Neural cell (in vitro differentiated cells): ENCODE measurements around the gene GLT6D1.

Experiments used
- EP300 ChIP-seq: fragments of 450-650 bp; conservative IDR thresholded peaks from 2 replicates; pipeline ENCODE4 v1.6.1; 2014; ENCODE audit warnings: antibody characterized with exemption, mild to moderate bottlenecking, moderate library complexity; ENCODE audit not compliant: poor library complexity, severe bottlenecking
- EZH2 ChIP-seq: fragments of 200-600, 300-800 bp; shearing (Covaris generic), sonication (generic); IDR thresholded peaks from 2 replicates; pipeline ENCODE4 v1.6.1; 2014; ENCODE audit warnings: antibody characterized with exemption, low read length, borderline replicate concordance, mild to moderate bottlenecking; ENCODE audit not compliant: insufficient read depth, poor library complexity, severe bottlenecking
- MXI1 ChIP-seq: fragments of 450-650 bp; conservative IDR thresholded peaks from 2 replicates; pipeline ENCODE4 v1.6.1; 2014; ENCODE audit warnings: antibody characterized with exemption, mild to moderate bottlenecking; ENCODE audit not compliant: poor library complexity, severe bottlenecking
- POLR2AphosphoS5 ChIP-seq: IDR thresholded peaks from 2 replicates; pipeline ENCODE4 v1.6.1; 2012
- SMC3 ChIP-seq: fragments of 450-650 bp; conservative IDR thresholded peaks from 2 replicates; pipeline ENCODE4 v1.6.1; 2014; ENCODE audit warnings: antibody characterized with exemption, mild to moderate bottlenecking, moderate library complexity; ENCODE audit not compliant: poor library complexity
- TAF1 ChIP-seq: IDR thresholded peaks from 2 replicates; pipeline ENCODE4 v1.6.1; 2012; ENCODE audit warnings: low read depth
- TF ChIP-seq, protein P1 (sequence below): fragments of 450-650 bp; IDR thresholded peaks from 2 replicates; pipeline ENCODE4 v1.5.1; 2014; ENCODE audit warnings: antibody characterized with exemption, mild to moderate bottlenecking, moderate library complexity; ENCODE audit not compliant: poor library complexity, severe bottlenecking

GRCh38 chr9:135604437-135605237, 34.7 kb downstream of the GLT6D1 start:
- no peak for TF ChIP-seq EP300
- no peak for TF ChIP-seq EZH2
- TF ChIP-seq, protein P1, sequence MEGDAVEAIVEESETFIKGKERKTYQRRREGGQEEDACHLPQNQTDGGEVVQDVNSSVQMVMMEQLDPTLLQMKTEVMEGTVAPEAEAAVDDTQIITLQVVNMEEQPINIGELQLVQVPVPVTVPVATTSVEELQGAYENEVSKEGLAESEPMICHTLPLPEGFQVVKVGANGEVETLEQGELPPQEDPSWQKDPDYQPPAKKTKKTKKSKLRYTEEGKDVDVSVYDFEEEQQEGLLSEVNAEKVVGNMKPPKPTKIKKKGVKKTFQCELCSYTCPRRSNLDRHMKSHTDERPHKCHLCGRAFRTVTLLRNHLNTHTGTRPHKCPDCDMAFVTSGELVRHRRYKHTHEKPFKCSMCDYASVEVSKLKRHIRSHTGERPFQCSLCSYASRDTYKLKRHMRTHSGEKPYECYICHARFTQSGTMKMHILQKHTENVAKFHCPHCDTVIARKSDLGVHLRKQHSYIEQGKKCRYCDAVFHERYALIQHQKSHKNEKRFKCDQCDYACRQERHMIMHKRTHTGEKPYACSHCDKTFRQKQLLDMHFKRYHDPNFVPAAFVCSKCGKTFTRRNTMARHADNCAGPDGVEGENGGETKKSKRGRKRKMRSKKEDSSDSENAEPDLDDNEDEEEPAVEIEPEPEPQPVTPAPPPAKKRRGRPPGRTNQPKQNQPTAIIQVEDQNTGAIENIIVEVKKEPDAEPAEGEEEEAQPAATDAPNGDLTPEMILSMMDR = no peak
- no peak for TF ChIP-seq TAF1
- TF ChIP-seq POLR2AphosphoS5 = no peak
- TF ChIP-seq MXI1 = no peak
- TF ChIP-seq SMC3 = no peak
